Erythroblast (primary cell): ENCODE measurements around the gene KCNMA1.

ENCODE experiments used
- GATA1 ChIP-seq: IDR thresholded peaks from 2 replicates; pipeline ENCODE4 v1.6.1; 2011; ENCODE audit warnings: low read depth, mild to moderate bottlenecking, control low read depth, low read length, moderate library complexity
- POLR2A ChIP-seq: IDR thresholded peaks from 2 replicates; pipeline ENCODE4 v1.6.1; 2011; ENCODE audit warnings: mild to moderate bottlenecking, low read length

- TF ChIP-seq POLR2A (no peak), GATA1 (no peak)
These were observed 123.8 kb downstream of the KCNMA1 start for GRCh38 chr10:77513781-77514331.
